Endothelial cell of umbilical vein (primary cell): ENCODE data around the gene ATG4D. TPM values are rescaled to one million over a fixed set of nuclear protein-coding genes. Genes with fewer than 3 reads are reported as not detected.
A peak's percentile ranks its signal among the peaks of the same experiment; 100 is the strongest.

Source experiments
- BruUV-seq: library from RNA; stranded (reverse); fragments of 400-500 nt; replicated peaks from 2 replicates; lab custom pipeline; 2021; lab: Mats Ljungman, UMichigan
- CTCF ChIA-PET: fragments of 300-600, 350-600 bp; sonication (Branson Sonifier 250); formaldehyde crosslinking; loops from one replicate; lab custom pipeline; 2021; ENCODE audit warnings: antibody characterized with exemption, inconsistent platforms; lab: Charles Lee
- POLR2A ChIA-PET: fragments of 300-600, 350-600 bp; sonication (Branson Sonifier 250); formaldehyde crosslinking; loops from one replicate; lab custom pipeline; 2021; ENCODE audit warnings: antibody characterized with exemption, inconsistent platforms; lab: Charles Lee
- DNase-seq: peaks from one replicate; pipeline ENCODE4 v3.0.0-alpha.2; 2011; ENCODE audit warnings: low read depth, low spot score
- FAIRE-seq: peaks from 2 replicates; lab custom pipeline; 2011; peaks lifted over from hg19 to GRCh38; lab: Jason Lieb, UNC
- H2AFZ ChIP-seq: 2 replicates; pipeline ENCODE4 v1.6.0; 2012; ENCODE audit warnings: low read depth, low read length, control low read depth, inconsistent platforms
- H3K27ac ChIP-seq: 2 replicates; pipeline ENCODE4 v1.5.1; 2011; ENCODE audit warnings: low read depth, mild to moderate bottlenecking, control low read depth, low read length, moderate library complexity; ENCODE audit not compliant: insufficient read depth
- H3K27me3 ChIP-seq, 2 experiments: 2 replicates each; pipeline versions ENCODE4 v1.6.0 to v1.6.1; 2011; ENCODE audit warnings: low read length in 2 of 2, mixed read lengths in 1 of 2; ENCODE audit not compliant: control insufficient read depth in 2 of 2, insufficient read depth in 2 of 2
- H3K36me3 ChIP-seq, 2 experiments: 2 replicates in 1 of 2; 3 replicates in 1 of 2; pipeline ENCODE4 v1.5.1; 2011; ENCODE audit warnings: low read length in 2 of 2, mild to moderate bottlenecking in 1 of 2, moderate library complexity in 1 of 2; ENCODE audit not compliant: control insufficient read depth in 2 of 2, insufficient read depth in 2 of 2; ENCODE audit errors: extremely low read depth in 1 of 2
- H3K4me1 ChIP-seq: 3 replicates; pipeline ENCODE4 v1.5.1; 2011; ENCODE audit warnings: mild to moderate bottlenecking, low read length; ENCODE audit not compliant: control insufficient read depth, insufficient read depth; ENCODE audit errors: extremely low read depth
- H3K4me2 ChIP-seq: 2 replicates; pipeline ENCODE4 v1.6.1; 2011; ENCODE audit warnings: low read length, control low read depth, mixed read lengths; ENCODE audit not compliant: insufficient read depth
- H3K4me3 ChIP-seq, 3 experiments: fragments of 200-600 bp in 1 of 3; sonication (generic), shearing (Covaris generic) in 1 of 3; replicated peaks in 1 of 3; 2 replicates each; pipeline ENCODE4 v1.5.1; 2011 to 2016; ENCODE audit warnings: control low read depth in 3 of 3, low read length in 3 of 3, mild to moderate bottlenecking in 2 of 3, inconsistent platforms in 1 of 3, low read depth in 1 of 3, moderate library complexity in 1 of 3; ENCODE audit not compliant: insufficient read depth in 1 of 3
- H3K79me2 ChIP-seq: 2 replicates; pipeline ENCODE4 v1.6.0; 2012; ENCODE audit warnings: low read length, inconsistent platforms; ENCODE audit not compliant: control insufficient read depth, insufficient read depth
- H3K9ac ChIP-seq: replicated peaks from 2 replicates; pipeline ENCODE3; 2011; ENCODE audit warnings: low read length, control low read depth; ENCODE audit not compliant: insufficient read depth; ENCODE audit errors: extremely low read depth
- H3K9me1 ChIP-seq: replicated peaks from 3 replicates; pipeline ENCODE4 v1.6.0; 2011; ENCODE audit warnings: mild to moderate bottlenecking, low read length; ENCODE audit not compliant: control insufficient read depth, insufficient read depth; ENCODE audit errors: extremely low read depth
- H3K9me3 ChIP-seq: replicated peaks from 2 replicates; pipeline ENCODE4 v1.5.1; 2012; ENCODE audit warnings: low read length, inconsistent platforms; ENCODE audit not compliant: control insufficient read depth, insufficient read depth
- H4K20me1 ChIP-seq: replicated peaks from 2 replicates; pipeline ENCODE3; 2011; ENCODE audit warnings: mild to moderate bottlenecking, low read length; ENCODE audit not compliant: control insufficient read depth, insufficient read depth; ENCODE audit errors: extremely low read depth
- CTCF ChIP-seq, 2 donors: IDR thresholded peaks; 1 replicate in 1 of 2; 2 replicates in 1 of 2; pipeline ENCODE4 v1.5.1; 2011; ENCODE audit warnings: low read length in 2 of 2, mild to moderate bottlenecking in 2 of 2, moderate library complexity in 2 of 2, control low read depth in 1 of 2, inconsistent platforms in 1 of 2, low read depth in 1 of 2; ENCODE audit not compliant: insufficient read depth in 1 of 2; ENCODE audit errors: extremely low read depth in 1 of 2
- MYC ChIP-seq: IDR thresholded peaks from one replicate; pipeline ENCODE4 v1.6.1; 2011; ENCODE audit warnings: mild to moderate bottlenecking, low read depth, low read length
- POLR2A ChIP-seq: IDR thresholded peaks from 2 replicates; pipeline ENCODE4 v1.6.1; 2012; ENCODE audit warnings: low read depth, mild to moderate bottlenecking, control low read depth, low read length
- POLR2AphosphoS5 ChIP-seq: IDR thresholded peaks from 2 replicates; pipeline ENCODE4 v1.6.1; 2012; ENCODE audit warnings: low read depth, mild to moderate bottlenecking, control low read depth, low read length, moderate library complexity; ENCODE audit not compliant: insufficient read depth
- dilution Hi-C: fragments of 300-500 bp; cut with MboI; formaldehyde crosslinking; loops from one replicate; pipeline ENCODE4 v1.15.0; 2019; ENCODE audit warnings: low sequenced_read_pairs; ENCODE audit not compliant: extremely low pct_ligation_motif_present
- intact Hi-C: fragments of 100-400 bp; cut with micrococcal nuclease; formaldehyde crosslinking; loops from one replicate; pipeline ENCODE4 v1.10.0; 2022
- microRNA counts: library from miRNA; unstranded; fragments of <30 nt; microRNA quantifications from one replicate; lab custom pipeline; 2016
- microRNA-seq: library from miRNA; unstranded; fragments of <30 nt; microRNA quantifications from one replicate; pipeline ENCODE4 v1.2.0, GENCODE V29; 2021; ENCODE audit warnings: borderline number of aligned reads, borderline replicate concordance
- polyA plus RNA-seq, 4 experiments: library from polyadenylated mRNA; depleted of rRNA in 3 of 4; stranded (reverse) in 3 of 4; unstranded in 1 of 4; fragments of >200 nt; gene quantifications; 2 replicates each; pipeline versions ENCODE4 v1.2.1 to v1.2.3, GENCODE V29; 2011 to 2012; ENCODE audit warnings: missing spikeins in 1 of 4
- small RNA-seq: library from RNA; depleted of rRNA; stranded (forward); fragments of <200 nt; gene quantifications from one replicate; pipeline ENCODE3, GENCODE V24; 2012; ENCODE audit warnings: low replicate concordance, low read depth; ENCODE audit not compliant: insufficient read depth, insufficient read length
- total RNA-seq: library from RNA; stranded (reverse); gene quantifications from 2 replicates; pipeline ENCODE4 v1.2.3, GENCODE V29; 2021

Gene ATG4D
- total and polyA plus RNA-seq, 2 donors (not counting 3 experiments of a cell fraction or from before 2014, with no cell fraction given) = 19.8 to 24.9 TPM

- peak overlapping the region; percentile 74 for H3K27ac ChIP-seq
- dilution Hi-C loops (no loop called here), intact Hi-C loops (loop anchor here (2.0 kb wide), 1 partner anchor 22 kb away; the partner anchor contains the start of gene SLC44A2)
- no peak for FAIRE-seq
- peak overlapping the region; percentile 87 to 93 (median 91) for H3K4me3 ChIP-seq
- TF ChIP-seq MYC (no peak), POLR2AphosphoS5 (peak; percentile 30), POLR2A (no peak), CTCF (IDR thresholded peaks at IDR 0.05; ENCODE audit: extremely low read depth in 1 of 2, insufficient read depth in 1 of 2, low read depth in 1 of 2, low read length in 2 of 2) (no peak)
- peak overlapping the region; percentile 72 for H3K4me2 ChIP-seq
- peak; percentile 83 for DNase-seq
- ChIA-PET POLR2A (interaction anchor here (0.5 kb wide), 1 partner anchor 26 kb away, joined by 3 read pairs; no protein-coding TSS in a partner anchor), CTCF (interaction anchor here (0.8 to 4.3 kb wide), 11 partner anchors 11 to 93 kb away, joined by 3 to 33 read pairs (median 3); no protein-coding TSS in a partner anchor)
- H3K27me3 ChIP-seq = no peaks in the 10 kb centered on the region
- peaks cover 25% of the 10 kb centered on the region for H3K4me1 ChIP-seq
- peaks cover 17% of the 10 kb centered on the region for H3K79me2 ChIP-seq
- no peaks in the 10 kb centered on the region for H3K9me1 ChIP-seq
- BruUV-seq = no TSS peak
- no peaks in the 10 kb centered on the region for H3K36me3 ChIP-seq
- H3K9me3 ChIP-seq = no peaks in the 10 kb centered on the region
- H2AFZ ChIP-seq = peak overlapping the region; percentile 69
- H3K9ac ChIP-seq = peak overlapping the region; percentile 86
- H4K20me1 ChIP-seq = no peaks in the 10 kb centered on the region
These were observed 58.8 kb downstream of the ATG4D start for GRCh38 chr19:10602330-10603083.

MicroRNAs within 50 kb of the gene (microRNA counts, 767-probe panel; counts per million panel counts)
- microRNA hsa-miR-1238 (lab: Ali Mortazavi, UCI) = 723 counts per million, percentile 96 among the panel's probes with 10 or more counts

Small RNAs within 50 kb of the gene (microRNA-seq; reads per million reads assigned to microRNA genes)
- gene MIR1238 = not detected

Small RNAs within 50 kb of the gene (small RNA-seq; reads per million reads assigned to genes)
- gene MIR1238 = not detected
- gene RNU7-140P = not detected

Other genes with a start within 250 kb of the ATG4D start
- gene ZGLP1, start 234.1 kb upstream of the ATG4D start, total RNA-seq = 2.9 and 5.3 TPM in 2 replicates
- gene ZGLP1, start 234.1 kb upstream of the ATG4D start, polyA plus RNA-seq = 1.6 and 2.3 TPM in 2 replicates
- gene FDX2, start 227.9 kb upstream of the ATG4D start, total RNA-seq = 20.5 and 22.4 TPM in 2 replicates
- gene FDX2, start 227.9 kb upstream of the ATG4D start, polyA plus RNA-seq = 59.8 and 61.6 TPM in 2 replicates
- gene RAVER1, start 210.4 kb upstream of the ATG4D start, total RNA-seq = 47.6 and 55.1 TPM in 2 replicates
- gene RAVER1, start 210.4 kb upstream of the ATG4D start, polyA plus RNA-seq = 5.1 and 5.2 TPM in 2 replicates
- gene ICAM3, start 204.3 kb upstream of the ATG4D start, total RNA-seq = 11.4 and 11.6 TPM in 2 replicates
- gene ICAM3, start 204.3 kb upstream of the ATG4D start, polyA plus RNA-seq = 6.7 and 8.7 TPM in 2 replicates
- gene TYK2, start 163.3 kb upstream of the ATG4D start, total RNA-seq = 138 and 142 TPM in 2 replicates
- gene TYK2, start 163.3 kb upstream of the ATG4D start, polyA plus RNA-seq = 92.9 and 93.7 TPM in 2 replicates
- gene CDC37, start 140.4 kb upstream of the ATG4D start, total RNA-seq = 275 and 300 TPM in 2 replicates
- gene CDC37, start 140.4 kb upstream of the ATG4D start, polyA plus RNA-seq = 366 and 372 TPM in 2 replicates
- 9.9 and 10.0 TPM in 2 replicates for gene PDE4A, start 123.4 kb upstream of the ATG4D start, total RNA-seq
- 3.7 and 3.8 TPM in 2 replicates for gene PDE4A, start 123.4 kb upstream of the ATG4D start, polyA plus RNA-seq
- 78.2 and 81.4 TPM in 2 replicates for gene KEAP1, start 40.5 kb upstream of the ATG4D start, total RNA-seq
- 91.1 and 107 TPM in 2 replicates for gene KEAP1, start 40.5 kb upstream of the ATG4D start, polyA plus RNA-seq
- not detected in 2 replicates for gene S1PR5, start 26.5 kb upstream of the ATG4D start, total RNA-seq
- not detected in 2 replicates for gene S1PR5, start 26.5 kb upstream of the ATG4D start, polyA plus RNA-seq
- gene KRI1, start 22.1 kb downstream of the ATG4D start, total RNA-seq = 23.1 and 25.7 TPM in 2 replicates
- gene KRI1, start 22.1 kb downstream of the ATG4D start, polyA plus RNA-seq = 5.9 and 6.7 TPM in 2 replicates
- 5.0 and 5.9 TPM in 2 replicates for gene CDKN2D, start 25.1 kb downstream of the ATG4D start, total RNA-seq
- 9.2 and 9.8 TPM in 2 replicates for gene CDKN2D, start 25.1 kb downstream of the ATG4D start, polyA plus RNA-seq
- gene AP1M2, start 43.4 kb downstream of the ATG4D start, total RNA-seq = not detected in 2 replicates
- 0.19 TPM in 1 of 2 replicates, not detected in the other for gene AP1M2, start 43.4 kb downstream of the ATG4D start, polyA plus RNA-seq
- gene SLC44A2, start 81.6 kb downstream of the ATG4D start, total RNA-seq = 130 and 136 TPM in 2 replicates
- gene SLC44A2, start 81.6 kb downstream of the ATG4D start, polyA plus RNA-seq = 94.2 and 97.7 TPM in 2 replicates
- gene ILF3, start 110.4 kb downstream of the ATG4D start, total RNA-seq = 425 and 459 TPM in 2 replicates
- 186 and 187 TPM in 2 replicates for gene ILF3, start 110.4 kb downstream of the ATG4D start, polyA plus RNA-seq
- gene QTRT1, start 157.5 kb downstream of the ATG4D start, total RNA-seq = 38.2 and 41.7 TPM in 2 replicates
- 61.0 and 64.9 TPM in 2 replicates for gene QTRT1, start 157.5 kb downstream of the ATG4D start, polyA plus RNA-seq
- gene DNM2, start 174.2 kb downstream of the ATG4D start, total RNA-seq = 164 and 175 TPM in 2 replicates
- 81.8 and 89.9 TPM in 2 replicates for gene DNM2, start 174.2 kb downstream of the ATG4D start, polyA plus RNA-seq